Eye (tissue), 1 donor: ENCODE measurements around the gene ZDHHC24.
A peak's percentile ranks its signal among the peaks of the same experiment; 100 is the strongest.
"Not testable (repeated sequence)": the region's sequence is repeated elsewhere in the genome, so short reads cannot be mapped to it uniquely, and the experiment has no call there.

Source experiments
- DNase-seq: peaks from one replicate; pipeline ENCODE4 v3.0.0-alpha.2; 2015

Gene ZDHHC24

GRCh38 chr11:66543263-66544107 is 2.4 kb downstream of the ZDHHC24 start:
- peak; percentile 84 for DNase-seq

- no peak for DNase-seq
These were observed 3.5 kb downstream of the ZDHHC24 start for GRCh38 chr11:66542362-66542761.

GRCh38 chr11:66541892-66542291 is 4.0 kb downstream of the ZDHHC24 start:
- no peak for DNase-seq

GRCh38 chr11:66540598-66540997 is 5.2 kb downstream of the ZDHHC24 start:
- not testable (repeated sequence) for DNase-seq

GRCh38 chr11:66539870-66540213 is 6.0 kb downstream of the ZDHHC24 start:
- DNase-seq: no peak

- no peak for DNase-seq
These were observed 6.5 kb downstream of the ZDHHC24 start for GRCh38 chr11:66539170-66539869.

- no peak for DNase-seq
These were observed 13.1 kb downstream of the ZDHHC24 start for GRCh38 chr11:66532784-66533183.

GRCh38 chr11:66531841-66532240 is 14.0 kb downstream of the ZDHHC24 start:
- DNase-seq: no peak

GRCh38 chr11:66530927-66531709 is 14.7 kb downstream of the ZDHHC24 start:
- no peak for DNase-seq

GRCh38 chr11:66529655-66530054 is 16.2 kb downstream of the ZDHHC24 start:
- no peak for DNase-seq

GRCh38 chr11:66529069-66529468 is 16.8 kb downstream of the ZDHHC24 start:
- no peak for DNase-seq

- no peak for DNase-seq
These were observed 21.4 kb downstream of the ZDHHC24 start for GRCh38 chr11:66524304-66525040.

GRCh38 chr11:66523611-66524010 is 22.2 kb downstream of the ZDHHC24 start:
- DNase-seq: no peak

GRCh38 chr11:66510990-66511339 is 34.9 kb downstream of the ZDHHC24 start:
- DNase-seq: no peak

- DNase-seq: peak; percentile 94
These were observed 35.4 kb downstream of the ZDHHC24 start, which contains the start of gene BBS1 for GRCh38 chr11:66510271-66510989. Gene BBS1 (plus strand): TSS chr11:66510635. CDS start chr11:66510660, 25 bp downstream.

GRCh38 chr11:66509131-66509561 is 36.7 kb downstream of the ZDHHC24 start:
- no peak for DNase-seq

GRCh38 chr11:66505276-66505816 is 40.5 kb downstream of the ZDHHC24 start:
- DNase-seq: no peak

GRCh38 chr11:66498506-66498905 is 47.3 kb downstream of the ZDHHC24 start:
- DNase-seq: no peak

GRCh38 chr11:66497206-66497605 is 48.6 kb downstream of the ZDHHC24 start:
- no peak for DNase-seq

GRCh38 chr11:66495401-66495854 is 50.4 kb downstream of the ZDHHC24 start:
- DNase-seq: no peak

GRCh38 chr11:66494935-66495334 is 50.9 kb downstream of the ZDHHC24 start:
- no peak for DNase-seq

GRCh38 chr11:66494458-66494857 is 51.4 kb downstream of the ZDHHC24 start:
- DNase-seq: no peak
